Panc1 (cell line): ENCODE measurements around the gene ELMOD3. TPM values are rescaled to one million over a fixed set of nuclear protein-coding genes. Genes with fewer than 3 reads are reported as not detected.

Source experiments
- ATAC-seq: fragments of 200-7000 bp; cut with Tn5 transposase; 2 replicates; pipeline ENCODE4 v1.9.1; 2020; ENCODE audit warnings: mild to moderate bottlenecking, moderate library complexity
- BruUV-seq: library from RNA; stranded (reverse); fragments of 400-500 nt; replicated peaks from 2 replicates; lab custom pipeline; 2021; lab: Mats Ljungman, UMichigan
- CTCF ChIA-PET: fragments of 300-600 bp; sonication (Branson Sonifier 250); formaldehyde crosslinking; loops from one replicate; lab custom pipeline; 2022; ENCODE audit warnings: antibody characterized with exemption; lab: Charles Lee
- POLR2A ChIA-PET: fragments of 300-600 bp; sonication (Branson Sonifier 250); formaldehyde crosslinking; loops from one replicate; lab custom pipeline; 2022; ENCODE audit warnings: antibody characterized with exemption; lab: Charles Lee
- DNase-seq: peaks from one replicate; pipeline ENCODE4 v3.0.0-alpha.2; 2010; ENCODE audit warnings: low read depth, low spot score
- H3K27ac ChIP-seq: 2 replicates; pipeline ENCODE4 v1.5.1; 2011; ENCODE audit warnings: mild to moderate bottlenecking, low read length, inconsistent platforms
- H3K27me3 ChIP-seq: fragments of 200-500 bp; sonication (Bioruptor generic); 2 replicates; pipeline ENCODE4 v1.6.0; 2014; ENCODE audit warnings: low read length, inconsistent platforms; ENCODE audit not compliant: control insufficient read depth, insufficient read depth
- H3K36me3 ChIP-seq: fragments of 200-500 bp; sonication (Bioruptor generic); 2 replicates; pipeline ENCODE4 v1.5.1; 2014; ENCODE audit warnings: inconsistent platforms, mild to moderate bottlenecking, low read length, moderate library complexity; ENCODE audit not compliant: control insufficient read depth, insufficient read depth
- H3K4me1 ChIP-seq: 2 replicates; pipeline ENCODE4 v1.5.1; 2011; ENCODE audit warnings: inconsistent platforms, mild to moderate bottlenecking, low read length, moderate library complexity; ENCODE audit not compliant: control insufficient read depth, insufficient read depth
- H3K4me3 ChIP-seq, 2 experiments: 2 replicates each; pipeline ENCODE4 v1.5.1; 2011 to 2012; ENCODE audit warnings: low read depth in 2 of 2, low read length in 2 of 2, mild to moderate bottlenecking in 2 of 2, inconsistent platforms in 1 of 2, moderate library complexity in 1 of 2
- H3K9me3 ChIP-seq: fragments of 200-500 bp; sonication (Bioruptor generic); 2 replicates; pipeline ENCODE4 v1.5.1; 2014; ENCODE audit warnings: low read depth, mild to moderate bottlenecking, inconsistent platforms, low read length, moderate library complexity; ENCODE audit not compliant: control insufficient read depth, insufficient read depth
- CTCF ChIP-seq: fragments of 450-650 bp; IDR thresholded peaks from 2 replicates; pipeline ENCODE4 v1.5.1; 2017; ENCODE audit warnings: mild to moderate bottlenecking
- POLR2AphosphoS5 ChIP-seq: IDR thresholded peaks from 2 replicates; pipeline ENCODE4 v1.6.1; 2012; ENCODE audit warnings: mild to moderate bottlenecking, low read depth, low read length, moderate library complexity
- REST ChIP-seq, 2 experiments: IDR thresholded peaks; 2 replicates each; pipeline ENCODE4 v1.6.1; 2011 to 2012; ENCODE audit warnings: low read depth in 2 of 2, control low read depth in 1 of 2, low read length in 1 of 2, mild to moderate bottlenecking in 1 of 2, moderate library complexity in 1 of 2; ENCODE audit not compliant: insufficient read depth in 1 of 2
- SIN3A ChIP-seq: IDR thresholded peaks from 2 replicates; pipeline ENCODE4 v1.6.1; 2012; ENCODE audit warnings: low read depth, mild to moderate bottlenecking, low read length, moderate library complexity, borderline replicate concordance; ENCODE audit not compliant: insufficient read depth
- TCF7L2 ChIP-seq: IDR thresholded peaks from 2 replicates; pipeline ENCODE4 v1.6.1; 2011; ENCODE audit warnings: mild to moderate bottlenecking, low read depth, low read length, inconsistent platforms
- in situ Hi-C: cut with HindIII; loops from 2 replicates; pipeline ENCODE4 v1.10.0; 2016; ENCODE audit warnings: low sequenced_read_pairs, low pct_unique_long_range_greater_than_20kb
- intact Hi-C: fragments of 100-400 bp; cut with micrococcal nuclease; formaldehyde crosslinking; loops from one replicate; pipeline ENCODE4 v1.10.0; 2022; ENCODE audit not compliant: unreplicated experiment
- total RNA-seq: library from RNA; stranded (reverse); gene quantifications from one replicate; pipeline ENCODE4 v1.2.1, GENCODE V29; 2021; ENCODE audit not compliant: unreplicated experiment

Gene ELMOD3
- total RNA-seq, 1 experiment from 2014 or later: 14.8 TPM

DNA sequence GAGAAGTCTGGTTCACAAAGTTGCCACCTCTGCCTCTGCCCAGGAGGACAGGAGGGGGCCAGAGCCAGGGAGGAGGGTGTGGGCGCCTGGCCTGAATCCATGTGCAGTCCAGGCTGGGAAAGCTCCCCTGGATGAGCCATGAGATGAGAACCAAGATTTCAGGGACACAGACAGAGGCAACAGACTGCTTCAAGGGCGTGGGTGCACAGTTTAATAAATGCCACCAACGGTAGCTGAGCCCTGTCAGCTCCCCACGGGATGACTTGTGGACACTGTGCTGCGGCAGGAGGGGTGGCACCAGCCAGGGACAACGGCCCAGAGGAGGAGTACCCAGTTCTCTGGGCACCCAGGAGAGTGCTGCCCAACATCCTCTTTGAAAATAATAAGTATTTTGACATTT is 40.4 kb downstream of the ELMOD3 start:
- H3K36me3 ChIP-seq: 0 out of 2 replicates have a peak, but pooled peaks cover 2% of the 10 kb centered on the region
- ATAC-seq (no peak), DNase-seq (no peak)
- no peak overlapping the region for H3K27ac ChIP-seq
- no peaks in the 10 kb centered on the region for H3K4me1 ChIP-seq
- BruUV-seq: no TSS peak
- POLR2A ChIA-PET: interaction anchor here (0.6 kb wide), 1 partner anchor 144 kb away, joined by 9 read pairs; the partner anchor contains the start of gene MAT2A
- CTCF ChIA-PET: no interaction called here
- no peak for TF ChIP-seq POLR2AphosphoS5
- no peak for TF ChIP-seq SIN3A
- TF ChIP-seq TCF7L2: no peak
- no peak for TF ChIP-seq CTCF
- no peak for TF ChIP-seq REST (IDR thresholded peaks at IDR 0.05; ENCODE audit: insufficient read depth in 1 of 2, low read depth in 2 of 2, low read length in 1 of 2)
- no peaks in the 10 kb centered on the region for H3K9me3 ChIP-seq
- intact Hi-C loops (no loop called here), in situ Hi-C loops (no loop called here)
- no peak overlapping the region for H3K4me3 ChIP-seq
- H3K27me3 ChIP-seq: no peaks in the 10 kb centered on the region

- POLR2A ChIA-PET: no interaction called here
- intact Hi-C loops: no loop called here
- Histone ChIP-seq H3K4me1 (no peaks in the 10 kb centered on the region), H3K36me3 (0 out of 2 replicates have a peak, but pooled peaks cover under 1% of the 10 kb centered on the region), H3K9me3 (no peaks in the 10 kb centered on the region), H3K4me3 (no peak overlapping the region), H3K27ac (no peak overlapping the region), H3K27me3 (no peaks in the 10 kb centered on the region)
- in situ Hi-C loops: no loop called here
- TF ChIP-seq REST (IDR thresholded peaks at IDR 0.05; ENCODE audit: insufficient read depth in 1 of 2, low read depth in 2 of 2, low read length in 1 of 2) (no peak), POLR2AphosphoS5 (no peak), CTCF (no peak), TCF7L2 (no peak), SIN3A (no peak)
- ATAC-seq: no peak
- DNase-seq: no peak
- no TSS peak for BruUV-seq
- CTCF ChIA-PET: no interaction called here
Observed at GRCh38 chr2:85395912-85396475, 41.4 kb downstream of the ELMOD3 start.
